Skeletal muscle tissue (tissue), 4 donors: Measurements from ENCODE around the gene NMRAL1. TPM values are rescaled to one million over a fixed set of nuclear protein-coding genes. Genes with fewer than 3 reads are reported as not detected.

Experiments
- H3K27ac ChIP-seq: one replicate; pipeline ENCODE4 v1.7.0; 2013; ENCODE audit warnings: mild to moderate bottlenecking, low read depth, low read length, inconsistent platforms
- H3K27me3 ChIP-seq, 3 donors: one replicate each; pipeline ENCODE4 v1.7.0; 2013; ENCODE audit warnings: low read length in 3 of 3; ENCODE audit not compliant: control insufficient read depth in 3 of 3, insufficient read depth in 3 of 3
- H3K36me3 ChIP-seq, 3 donors: one replicate each; pipeline ENCODE4 v1.7.0; 2013; ENCODE audit warnings: low read length in 3 of 3; ENCODE audit not compliant: control insufficient read depth in 3 of 3, insufficient read depth in 3 of 3
- H3K4me1 ChIP-seq, 3 donors: one replicate each; pipeline ENCODE4 v1.7.0; 2013; ENCODE audit warnings: low read length in 3 of 3, mild to moderate bottlenecking in 3 of 3; ENCODE audit not compliant: control insufficient read depth in 3 of 3, insufficient read depth in 3 of 3
- H3K4me3 ChIP-seq, 3 donors: one replicate each; pipeline ENCODE4 v1.7.0; 2013; ENCODE audit warnings: low read length in 3 of 3
- H3K9ac ChIP-seq, 3 donors: one replicate each; pipeline ENCODE4 v1.7.0; 2013; ENCODE audit warnings: low read length in 3 of 3, mild to moderate bottlenecking in 3 of 3, moderate library complexity in 2 of 3, low read depth in 1 of 3
- H3K9me3 ChIP-seq, 3 donors: one replicate each; pipeline ENCODE4 v1.7.0; 2013; ENCODE audit warnings: low read length in 3 of 3; ENCODE audit not compliant: control insufficient read depth in 3 of 3
- total RNA-seq: library from RNA; depleted of rRNA; stranded (reverse); fragments of >200 nt; gene quantifications from one replicate; pipeline ENCODE4 v1.2.3, GENCODE V29; 2014
- donor health status: Osteomylitis.

Gene NMRAL1
- total RNA-seq, 1 donor from 2014 or later = 14.1 TPM

- Histone ChIP-seq H3K9me3 (no peaks in the 10 kb centered on the region), H3K36me3 (peaks cover 7 to 10% (median 10%) of the 10 kb centered on the region in 3 donors), H3K9ac (no peak overlapping the region), H3K4me3 (no peak overlapping the region), H3K27ac (no peak overlapping the region), H3K4me1 (peaks cover 0 to 8% (median 8%) of the 10 kb centered on the region in 3 donors), H3K27me3 (no peaks in the 10 kb centered on the region)
Measured at GRCh38 chr16:4489030-4489429, 14.6 kb upstream of the NMRAL1 start.

GRCh38 chr16:4488499-4488967, 14.1 kb upstream of the NMRAL1 start:
- Histone ChIP-seq H3K9ac (no peak overlapping the region), H3K4me1 (peaks cover 0 to 8% (median 7%) of the 10 kb centered on the region in 3 donors), H3K9me3 (no peaks in the 10 kb centered on the region), H3K27ac (no peak overlapping the region), H3K4me3 (no peak overlapping the region), H3K36me3 (peaks cover 7 to 10% (median 10%) of the 10 kb centered on the region in 3 donors), H3K27me3 (no peaks in the 10 kb centered on the region)

GRCh38 chr16:4487955-4488498, 13.6 kb upstream of the NMRAL1 start:
- Histone ChIP-seq H3K27ac (no peak overlapping the region), H3K9ac (no peak overlapping the region), H3K27me3 (no peaks in the 10 kb centered on the region), H3K4me1 (peaks cover 0 to 8% (median 5%) of the 10 kb centered on the region in 3 donors), H3K4me3 (no peak overlapping the region), H3K36me3 (peaks cover 7 to 10% (median 10%) of the 10 kb centered on the region in 3 donors), H3K9me3 (no peaks in the 10 kb centered on the region)

- Histone ChIP-seq H3K9ac (no peak overlapping the region), H3K27ac (peak overlapping the region; percentile 44), H3K27me3 (no peaks in the 10 kb centered on the region), H3K4me1 (peaks cover 6 to 8% (median 8%) of the 10 kb centered on the region in 3 donors), H3K36me3 (peaks cover 7 to 10% (median 10%) of the 10 kb centered on the region in 3 donors), H3K9me3 (no peaks in the 10 kb centered on the region), H3K4me3 (no peak overlapping the region)
Measured at GRCh38 chr16:4486126-4486893, 11.9 kb upstream of the NMRAL1 start.

- Histone ChIP-seq H3K4me3 (no peak overlapping the region), H3K27ac (no peak overlapping the region), H3K9ac (no peak overlapping the region), H3K9me3 (no peaks in the 10 kb centered on the region), H3K27me3 (no peaks in the 10 kb centered on the region), H3K36me3 (peaks cover 3 to 8% (median 7%) of the 10 kb centered on the region in 3 donors), H3K4me1 (peaks cover 6 to 10% (median 8%) of the 10 kb centered on the region in 3 donors)
Measured at GRCh38 chr16:4481963-4482362, 7.5 kb upstream of the NMRAL1 start.

- Histone ChIP-seq H3K27me3 (no peaks in the 10 kb centered on the region), H3K36me3 (peaks cover 3 to 7% (median 5%) of the 10 kb centered on the region in 3 donors), H3K4me1 (peaks cover 5 to 11% (median 6%) of the 10 kb centered on the region in 3 donors), H3K27ac (no peak overlapping the region), H3K9me3 (no peaks in the 10 kb centered on the region), H3K9ac (no peak overlapping the region), H3K4me3 (no peak overlapping the region)
Measured at GRCh38 chr16:4481526-4481925, 7.1 kb upstream of the NMRAL1 start.

- H3K9ac ChIP-seq = no peak overlapping the region
- no peak overlapping the region for H3K27ac ChIP-seq
- H3K27me3 ChIP-seq = peaks cover 0 to 3% (median 0%) of the 10 kb centered on the region in 3 donors
- H3K4me3 ChIP-seq = no peak overlapping the region
- H3K36me3 ChIP-seq = no peaks in the 10 kb centered on the region
- H3K4me1 ChIP-seq = peaks cover 8 to 13% (median 11%) of the 10 kb centered on the region in 3 donors
- H3K9me3 ChIP-seq = no peaks in the 10 kb centered on the region
Measured at GRCh38 chr16:4477966-4478365, 3.5 kb upstream of the NMRAL1 start.

- Histone ChIP-seq H3K36me3 (no peaks in the 10 kb centered on the region), H3K9ac (peak within 1 kb of the TSS; percentile 77 to 91 (median 88)), H3K9me3 (no peaks in the 10 kb centered on the region), H3K4me3 (peak within 1 kb of the TSS; percentile 82 to 85 (median 85)), H3K27me3 (peaks cover 0 to 3% (median 0%) of the 10 kb centered on the region in 3 donors), H3K27ac (peak within 1 kb of the TSS; percentile 56), H3K4me1 (peaks cover 6 to 9% (median 8%) of the 10 kb centered on the region in 3 donors)
Measured at GRCh38 chr16:4475880-4476788, 1.7 kb upstream of the NMRAL1 start, which contains the start of gene HMOX2. TSS of gene HMOX2 (plus strand) at chr16:4476398. CDS start at chr16:4505525, 29,127 bp downstream.

- Histone ChIP-seq H3K9me3 (no peaks in the 10 kb centered on the region), H3K27ac (no peak overlapping the region), H3K4me1 (peaks cover 6 to 9% (median 8%) of the 10 kb centered on the region in 3 donors), H3K27me3 (peaks cover 0 to 3% (median 0%) of the 10 kb centered on the region in 3 donors), H3K4me3 (no peak overlapping the region), H3K36me3 (peaks cover 2 to 6% (median 4%) of the 10 kb centered on the region in 3 donors), H3K9ac (no peak overlapping the region)
Measured at GRCh38 chr16:4472880-4473279, 1.5 kb downstream of the NMRAL1 start.
